CD4-positive, alpha-beta T cell treated with Interleukin-15 for 1 hour (primary cell): Measurements from ENCODE around the gene ALAS2.
"Not testable (repeated sequence)": the region's sequence is repeated elsewhere in the genome, so short reads cannot be mapped to it uniquely, and the experiment has no call there.

Experiments used
- DNase-seq: peaks from one replicate; pipeline ENCODE4 v3.0.0-alpha.2; 2020

ALAS2 gene, protein sequence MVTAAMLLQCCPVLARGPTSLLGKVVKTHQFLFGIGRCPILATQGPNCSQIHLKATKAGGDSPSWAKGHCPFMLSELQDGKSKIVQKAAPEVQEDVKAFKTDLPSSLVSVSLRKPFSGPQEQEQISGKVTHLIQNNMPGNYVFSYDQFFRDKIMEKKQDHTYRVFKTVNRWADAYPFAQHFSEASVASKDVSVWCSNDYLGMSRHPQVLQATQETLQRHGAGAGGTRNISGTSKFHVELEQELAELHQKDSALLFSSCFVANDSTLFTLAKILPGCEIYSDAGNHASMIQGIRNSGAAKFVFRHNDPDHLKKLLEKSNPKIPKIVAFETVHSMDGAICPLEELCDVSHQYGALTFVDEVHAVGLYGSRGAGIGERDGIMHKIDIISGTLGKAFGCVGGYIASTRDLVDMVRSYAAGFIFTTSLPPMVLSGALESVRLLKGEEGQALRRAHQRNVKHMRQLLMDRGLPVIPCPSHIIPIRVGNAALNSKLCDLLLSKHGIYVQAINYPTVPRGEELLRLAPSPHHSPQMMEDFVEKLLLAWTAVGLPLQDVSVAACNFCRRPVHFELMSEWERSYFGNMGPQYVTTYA

DNA sequence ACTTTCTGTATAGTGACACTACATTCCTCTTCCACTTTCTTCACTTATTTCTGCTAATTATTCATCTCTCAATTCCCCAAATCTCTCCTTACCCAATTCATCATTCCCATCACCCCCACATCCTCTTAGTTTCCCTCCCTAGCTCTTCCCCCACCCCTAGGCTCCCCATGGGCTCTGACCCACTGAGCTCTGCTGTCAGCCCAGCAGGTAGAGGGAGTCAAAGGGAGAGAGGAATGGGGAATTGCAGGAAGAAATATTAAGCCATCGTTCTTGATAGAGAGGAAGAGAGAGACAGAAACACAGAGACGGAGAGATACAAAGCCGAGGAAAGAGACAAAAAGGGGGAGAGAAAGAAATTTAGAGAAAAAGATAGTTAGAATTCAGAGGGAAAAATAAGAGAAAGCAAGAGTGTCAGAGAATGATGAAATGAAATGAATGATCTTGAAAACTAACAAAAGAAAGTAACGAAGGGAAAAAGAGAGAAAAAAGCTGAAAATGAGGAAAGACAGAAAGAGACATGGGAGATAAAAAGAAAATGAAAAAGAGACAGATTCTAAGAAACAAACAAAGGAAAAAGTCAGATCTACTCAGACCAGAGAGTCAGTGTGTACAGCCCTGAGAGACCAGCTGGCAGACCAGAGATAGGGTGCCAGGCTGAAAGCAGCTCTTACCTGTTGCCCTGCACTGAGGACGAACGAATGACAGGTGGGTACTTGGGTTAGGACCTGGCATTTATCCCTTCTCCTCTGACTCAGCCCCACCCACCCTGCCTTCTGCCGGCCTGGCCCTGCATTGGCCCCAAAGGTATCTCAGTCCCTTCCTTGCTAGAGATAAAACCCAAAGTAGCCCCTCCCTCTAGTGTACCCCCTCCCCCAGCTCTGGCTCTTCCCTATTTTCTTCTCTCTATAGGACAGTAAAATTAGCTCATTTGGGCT lies at the start of gene ALAS2:
TSS of gene ALAS2 (minus strand) at position 707 of the 935 bp plus-strand sequence. CDS start 4,977 bp downstream, outside the sequence.
- DNase-seq: no peak

DNA sequence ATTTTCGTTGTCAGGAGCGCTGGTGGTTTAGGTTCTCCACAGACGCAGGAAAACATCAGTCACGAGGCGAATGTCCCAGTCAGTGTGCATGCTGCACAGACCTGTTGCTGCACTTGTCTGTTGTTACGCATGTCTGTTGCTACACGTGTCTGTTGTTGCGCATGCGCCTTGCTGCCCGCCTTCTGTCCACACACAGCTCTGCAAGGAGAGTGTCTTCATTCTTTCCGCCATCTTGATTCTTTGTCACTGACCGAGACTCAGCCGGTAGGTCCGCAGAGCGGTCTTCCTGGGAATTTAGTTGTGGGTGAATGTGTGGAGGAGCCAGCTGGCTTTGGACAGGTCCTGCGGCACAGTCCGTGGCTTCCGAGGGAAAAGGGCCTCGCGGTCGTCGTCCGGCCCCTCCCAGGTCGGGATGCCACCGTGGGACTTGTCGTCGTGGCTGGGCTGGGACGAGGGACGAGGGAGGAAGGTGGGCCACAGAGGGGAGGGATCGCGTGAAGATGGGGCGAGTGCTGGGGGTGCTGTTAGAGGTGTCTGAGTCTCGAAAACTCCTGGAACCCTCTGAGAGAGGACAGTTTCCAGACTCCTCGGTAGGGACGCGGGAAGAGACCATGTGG lies 44.2 kb upstream of the ALAS2 start, which contains the start of gene PAGE2B:
TSS of gene PAGE2B (plus strand) at position 180 of the 617 bp plus-strand sequence. CDS start 1,012 bp downstream, outside the sequence.
- no peak for DNase-seq

DNA sequence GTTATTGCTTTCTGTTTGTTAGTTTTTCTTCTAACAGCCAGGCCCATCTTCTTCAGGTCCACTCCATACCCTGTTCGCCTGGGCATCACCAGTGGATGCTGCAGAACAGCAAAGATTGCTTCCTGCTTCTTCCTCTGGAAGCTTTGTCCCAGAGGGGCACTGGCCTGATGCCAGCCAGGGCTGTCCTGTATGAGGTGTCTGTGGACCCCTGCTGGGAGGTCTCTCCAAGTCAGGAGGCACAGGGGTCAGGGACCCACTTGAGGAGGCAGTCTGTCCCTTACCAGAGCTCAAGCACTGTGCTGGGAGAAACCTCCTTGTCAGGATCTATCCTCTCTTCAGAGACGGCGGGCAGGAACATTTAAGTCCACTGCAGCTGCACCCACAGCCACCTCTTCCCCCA lies 41.5 kb upstream of the ALAS2 start:
- DNase-seq: no peak

DNA sequence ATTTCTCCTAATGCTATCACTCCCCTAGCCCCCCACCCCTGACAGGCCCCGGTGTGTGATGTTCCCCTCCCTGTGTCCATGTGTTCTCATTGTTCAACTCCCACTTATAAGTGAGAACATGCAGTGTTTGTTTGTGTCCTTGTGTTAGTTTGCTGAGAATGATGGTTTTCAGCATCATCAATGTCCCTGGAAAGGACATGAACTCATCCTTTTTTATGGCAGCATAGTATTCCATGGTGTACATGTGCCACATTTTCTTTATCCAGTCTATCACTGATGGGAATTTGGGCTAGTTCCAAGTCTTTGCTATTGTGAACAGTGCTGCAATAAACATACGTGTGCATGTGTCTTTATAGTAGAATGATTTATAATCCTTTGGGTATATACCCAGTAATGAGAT lies 36.4 kb upstream of the ALAS2 start:
- not testable (repeated sequence) for DNase-seq

DNA sequence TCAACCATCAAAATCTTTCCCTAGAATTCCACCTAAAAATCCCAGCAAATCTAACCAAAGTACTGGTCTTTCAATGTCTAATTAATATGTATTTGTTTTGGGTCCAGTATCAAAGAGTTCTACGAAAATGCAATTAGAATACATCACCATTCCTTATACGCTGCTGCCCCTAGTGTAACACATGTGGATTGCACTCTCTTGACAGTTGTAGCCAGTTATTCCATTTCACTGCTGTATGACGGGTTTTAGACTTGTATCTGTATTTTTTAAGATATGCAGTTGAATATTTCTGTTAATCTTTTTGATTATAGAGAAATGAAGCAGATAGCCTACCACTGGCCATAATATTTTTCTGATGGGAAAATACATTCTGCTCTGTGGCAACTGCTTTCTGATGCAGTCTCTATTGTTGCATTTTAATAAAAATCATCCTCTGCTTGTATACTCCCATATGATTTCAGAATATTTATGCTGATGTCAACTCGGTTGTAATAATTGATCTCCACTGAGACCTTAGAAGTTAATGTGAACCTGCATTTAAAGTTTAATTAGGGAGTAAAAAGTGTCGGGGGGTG lies 27.0 kb upstream of the ALAS2 start:
- DNase-seq: no peak

DNA sequence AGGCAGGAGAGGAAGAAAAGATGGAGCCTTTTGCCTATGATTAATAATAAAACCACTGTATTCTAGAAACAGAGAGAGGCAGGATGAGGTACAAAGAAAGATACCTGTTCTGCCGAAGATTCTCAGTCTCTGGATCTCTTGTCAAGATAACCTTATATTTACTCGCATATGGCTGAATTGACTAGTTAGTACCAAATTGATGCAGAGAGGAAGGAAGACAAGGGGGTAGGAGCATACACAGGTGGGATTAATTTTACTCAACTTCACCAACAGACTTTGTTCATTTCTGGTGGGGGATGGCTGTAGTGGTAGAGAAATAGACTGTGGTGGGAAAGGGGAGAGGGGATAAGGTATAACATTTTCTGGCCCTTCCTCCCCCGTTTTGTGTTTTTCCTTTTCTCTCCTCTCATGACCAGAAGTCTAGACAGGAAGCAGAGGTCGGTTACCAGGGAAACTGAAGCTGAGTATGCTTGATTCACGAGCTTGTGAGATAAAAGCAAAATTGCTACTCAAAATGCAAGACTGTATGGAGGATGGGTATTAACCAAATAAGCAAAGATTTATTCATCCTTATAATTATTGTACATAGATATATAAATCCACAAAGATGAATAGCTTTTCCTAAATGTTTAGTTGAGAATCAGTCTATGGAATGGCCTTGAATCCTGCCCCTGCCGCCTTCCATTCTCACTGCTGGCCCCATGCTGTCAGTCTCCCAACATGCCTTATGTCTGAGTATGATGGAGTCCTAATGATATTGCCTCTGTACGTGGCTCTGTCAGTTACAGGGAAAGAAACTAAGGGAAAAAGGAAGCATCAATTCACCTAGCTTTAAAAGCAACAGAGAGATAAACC lies 26.3 kb upstream of the ALAS2 start:
- DNase-seq: peak; percentile 39

DNA sequence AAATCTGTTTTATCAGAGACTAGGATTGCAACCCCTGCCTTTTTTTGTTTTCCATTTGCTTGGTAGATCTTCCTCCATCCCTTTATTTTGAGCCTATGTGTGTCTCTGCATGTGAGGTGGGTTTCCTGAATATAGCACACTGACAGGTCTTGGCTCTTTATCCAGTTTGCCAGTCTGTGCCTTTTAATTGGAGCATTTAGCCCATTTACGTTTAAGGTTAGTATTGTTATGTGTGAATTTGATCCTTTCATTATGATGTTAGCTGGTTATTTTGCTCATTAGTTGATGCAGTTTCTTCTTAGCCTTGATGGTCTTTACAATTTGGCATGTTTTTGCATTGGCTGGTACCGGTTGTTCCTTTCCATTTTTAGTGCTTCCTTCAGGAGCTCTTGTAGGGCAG lies 19.8 kb upstream of the ALAS2 start:
- not testable (repeated sequence) for DNase-seq

DNA sequence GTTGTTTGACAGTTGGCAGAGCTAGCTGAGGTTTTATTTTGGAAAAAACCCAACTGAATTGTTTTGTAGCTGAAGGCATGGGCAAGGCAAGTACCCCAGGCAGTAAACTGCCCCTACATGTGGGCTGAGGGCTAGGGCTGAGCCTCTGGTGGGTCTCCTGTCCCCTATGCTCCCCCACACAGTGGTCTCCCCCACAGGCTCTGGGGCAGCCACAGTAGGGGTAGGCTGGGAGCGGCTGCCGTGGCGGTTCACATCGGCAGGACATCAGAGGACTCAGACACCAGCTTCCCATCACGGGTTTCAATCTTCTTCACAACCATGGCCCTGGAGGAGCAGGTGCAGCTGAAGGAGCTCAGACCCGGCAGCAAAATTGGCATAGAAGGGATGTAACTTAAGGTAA lies 10.7 kb upstream of the ALAS2 start:
- DNase-seq: no peak

DNA sequence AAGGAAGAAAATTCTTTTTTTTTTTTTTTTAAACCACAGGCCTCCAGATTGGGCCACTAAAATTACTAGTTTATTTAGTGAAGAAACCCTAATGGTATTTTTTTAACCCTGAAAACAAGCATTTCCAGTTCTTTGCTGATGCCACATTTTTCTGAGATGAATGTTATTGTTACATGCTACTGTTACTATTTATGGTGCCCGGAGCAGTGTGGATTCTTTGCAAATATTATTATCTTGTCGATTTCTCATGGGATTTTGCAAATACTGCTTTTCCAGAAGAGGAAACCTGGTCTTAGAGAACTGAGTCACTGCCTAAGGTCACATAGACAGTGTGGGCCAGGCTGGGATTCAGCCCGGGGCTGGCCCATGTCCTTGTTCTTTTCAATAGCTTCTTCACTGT lies 8.7 kb upstream of the ALAS2 start:
- no peak for DNase-seq

DNA sequence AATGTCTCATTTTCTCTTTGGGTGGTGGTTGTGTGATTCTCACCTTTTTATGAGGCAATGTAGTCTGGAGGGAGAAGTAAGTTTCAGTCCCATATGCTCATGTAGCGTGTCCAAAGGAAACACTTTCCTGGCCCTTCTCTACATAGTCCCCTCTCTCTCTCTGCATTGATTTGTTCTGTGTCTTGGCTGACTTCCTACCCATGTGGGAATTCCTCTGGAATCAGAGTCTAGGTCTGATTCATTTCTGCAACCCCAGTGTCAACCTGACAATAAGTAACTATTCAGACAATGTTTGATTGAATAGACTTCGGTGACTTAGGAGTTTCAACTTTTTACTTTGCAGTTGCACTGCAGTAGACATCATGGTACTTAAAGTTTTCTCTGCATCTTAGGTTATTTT lies 2.7 kb upstream of the ALAS2 start:
- no peak for DNase-seq

DNA sequence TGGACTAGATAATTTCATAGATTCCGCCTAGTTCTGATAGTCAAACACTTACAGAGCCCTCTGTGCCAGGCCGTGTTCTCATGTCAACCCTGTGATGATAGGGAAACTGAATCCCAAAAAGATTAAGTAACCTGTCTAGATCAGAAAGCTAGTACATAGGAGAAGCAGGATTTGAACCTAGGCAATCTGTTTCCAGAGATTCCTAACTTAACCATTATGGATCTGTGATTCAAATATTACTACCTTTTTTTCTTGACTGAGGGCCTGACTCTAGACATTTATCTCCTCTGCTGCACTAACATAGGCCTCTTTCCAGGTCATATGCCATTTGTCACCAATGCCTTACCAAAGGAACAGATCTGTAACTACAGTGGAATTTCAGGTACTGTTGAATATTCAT lies 1.5 kb downstream of the ALAS2 start:
- DNase-seq: no peak

DNA sequence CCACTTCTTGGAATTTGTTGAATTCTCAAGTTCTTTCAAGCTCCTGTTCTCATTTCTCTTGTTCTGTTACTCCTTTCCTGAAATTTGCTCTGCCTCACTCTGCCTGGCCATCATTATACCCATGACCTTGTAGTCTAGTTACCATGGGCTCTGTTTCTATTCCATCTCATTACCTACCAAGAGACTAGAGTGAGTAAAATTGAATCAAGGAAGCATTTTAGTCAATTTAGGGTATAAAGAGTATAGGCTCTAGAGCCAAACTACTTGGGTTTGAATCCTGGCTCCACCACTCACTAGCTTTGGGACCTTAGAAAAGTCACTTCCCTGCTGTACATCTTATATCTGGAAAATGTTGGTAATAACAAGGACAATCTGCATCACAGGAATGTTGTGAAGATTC lies 2.2 kb downstream of the ALAS2 start:
- DNase-seq: no peak

DNA sequence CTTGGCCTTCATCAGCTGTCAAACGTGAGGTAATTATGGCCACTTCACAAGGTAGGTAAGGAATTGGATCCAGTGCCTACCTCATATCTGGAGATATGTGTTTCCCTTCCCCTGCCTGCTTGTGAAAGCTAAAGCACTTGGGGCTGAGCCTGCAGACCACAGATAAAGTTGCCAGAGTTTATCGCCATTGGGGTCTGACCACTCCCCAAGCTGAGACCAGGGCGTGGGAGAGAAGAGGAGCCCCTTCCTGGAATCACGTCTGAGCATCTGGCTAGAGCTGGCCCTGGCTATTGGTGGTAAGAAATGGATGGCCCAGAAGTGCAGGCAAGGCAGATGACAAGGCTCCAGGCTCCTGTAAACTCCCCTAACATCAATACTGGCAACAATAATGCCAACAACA lies 2.7 kb downstream of the ALAS2 start:
- DNase-seq: no peak

DNA sequence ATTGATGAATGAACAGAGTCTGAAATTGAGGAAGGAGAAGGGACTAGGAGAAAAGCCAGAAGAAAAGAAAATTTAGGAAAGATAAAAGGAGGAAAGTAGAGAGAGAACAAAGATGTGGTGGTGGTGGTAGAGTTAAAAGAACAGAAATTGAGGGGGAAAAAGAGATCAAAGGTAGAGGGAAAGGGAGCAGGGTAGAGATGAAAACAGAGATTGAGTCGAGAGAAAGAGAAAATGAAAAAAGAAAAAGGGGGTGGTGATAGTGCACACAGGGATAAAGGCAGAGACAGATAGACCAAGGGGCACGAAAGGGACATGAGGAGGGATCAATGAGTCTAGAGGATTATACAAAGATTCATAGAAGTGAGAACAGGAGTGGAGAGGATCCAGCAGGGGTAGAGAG lies 3.9 kb downstream of the ALAS2 start:
- DNase-seq: no peak

DNA sequence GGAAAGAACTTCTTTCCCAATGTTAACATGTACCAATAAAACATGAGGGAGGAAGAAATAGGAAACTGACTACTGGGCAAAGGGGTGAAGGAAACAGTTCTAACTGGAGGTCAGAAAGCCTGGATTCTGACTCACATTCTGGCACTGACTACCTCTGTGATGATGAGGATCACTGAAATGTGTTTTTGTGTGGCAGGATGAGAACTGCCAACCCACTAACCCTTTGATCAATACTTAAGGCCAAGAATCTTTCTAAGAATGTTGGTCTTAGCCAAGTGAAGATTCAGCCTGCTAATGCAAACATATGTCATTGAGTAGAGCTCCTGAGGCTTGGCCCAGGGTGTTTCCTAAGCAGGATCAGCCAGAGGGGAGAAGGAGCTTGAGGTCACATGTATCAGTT lies 4.6 kb downstream of the ALAS2 start:
- DNase-seq: no peak

DNA sequence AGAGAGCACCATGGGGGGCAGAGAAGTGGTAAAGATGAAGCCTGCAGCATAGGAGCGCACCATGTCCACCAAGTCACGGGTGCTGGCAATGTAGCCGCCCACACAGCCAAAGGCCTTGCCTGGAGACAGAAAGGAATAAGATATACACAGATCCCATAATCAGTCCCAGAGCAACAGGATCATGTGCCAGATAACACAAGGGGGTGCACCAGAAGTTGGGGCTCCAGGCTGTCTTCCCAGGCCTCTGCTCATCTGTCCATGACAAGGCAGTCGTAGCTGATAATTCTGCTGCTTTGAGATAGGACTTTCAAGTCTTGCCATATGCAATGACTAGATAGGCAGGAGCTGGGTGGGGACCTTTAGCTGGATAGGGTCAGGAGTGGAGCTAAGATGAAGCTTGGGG lies 15.9 kb downstream of the ALAS2 start:
- DNase-seq: no peak

DNA sequence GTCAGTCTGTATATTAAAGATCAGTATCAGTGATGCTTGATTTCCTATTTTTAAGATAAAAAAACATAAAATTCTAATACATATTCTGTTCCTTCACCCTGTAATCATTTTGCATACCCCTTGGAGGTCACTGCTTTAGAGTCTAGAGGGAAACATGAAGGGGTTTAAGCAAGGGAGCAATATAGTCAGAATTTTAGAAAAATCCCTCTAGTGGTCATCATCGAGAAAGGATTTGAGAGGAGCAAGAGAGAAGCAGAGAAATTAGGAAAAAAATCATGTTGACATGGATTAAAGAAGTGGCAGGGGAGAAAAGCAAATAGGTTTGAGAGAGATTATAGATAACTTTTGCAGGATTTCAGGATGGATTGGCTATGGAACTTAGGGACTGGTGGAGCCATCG lies 19.5 kb downstream of the ALAS2 start:
- DNase-seq: no peak

DNA sequence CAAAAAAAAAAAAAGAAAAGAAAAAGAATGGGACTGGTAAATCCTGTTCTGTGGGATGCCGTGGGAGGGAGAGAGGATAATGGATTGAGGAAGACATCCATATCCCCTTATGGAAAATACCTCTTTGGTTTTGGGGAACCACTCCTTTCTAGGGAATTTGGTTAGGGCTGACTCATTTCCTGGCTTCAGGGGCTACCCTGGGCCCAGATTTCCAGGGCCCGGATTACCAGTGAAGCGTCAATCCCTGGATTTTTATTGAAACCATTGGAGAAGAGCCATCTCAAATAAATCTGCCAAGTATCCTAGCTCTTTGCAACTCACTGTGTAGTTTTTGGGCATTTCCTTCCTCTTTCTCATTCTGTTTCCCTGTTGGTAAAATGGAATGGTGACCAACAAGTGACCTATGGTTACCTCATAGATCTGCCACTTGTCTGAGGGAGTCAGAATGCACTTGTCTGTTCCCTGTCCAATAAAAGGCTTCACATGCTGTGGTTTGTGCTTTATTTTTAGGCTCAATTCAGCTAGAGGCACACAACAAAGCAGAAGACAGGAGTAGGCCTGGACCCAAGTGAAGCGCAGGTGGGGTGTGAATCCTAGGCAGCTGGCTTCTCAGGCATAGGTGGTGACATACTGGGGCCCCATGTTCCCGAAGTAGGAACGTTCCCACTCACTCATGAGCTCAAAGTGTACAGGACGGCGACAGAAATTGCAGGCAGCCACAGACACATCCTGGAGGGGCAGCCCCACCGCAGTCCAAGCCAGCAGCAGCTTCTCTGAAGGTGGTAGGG lies 22.0 kb downstream of the ALAS2 start:
- no peak for DNase-seq

DNA sequence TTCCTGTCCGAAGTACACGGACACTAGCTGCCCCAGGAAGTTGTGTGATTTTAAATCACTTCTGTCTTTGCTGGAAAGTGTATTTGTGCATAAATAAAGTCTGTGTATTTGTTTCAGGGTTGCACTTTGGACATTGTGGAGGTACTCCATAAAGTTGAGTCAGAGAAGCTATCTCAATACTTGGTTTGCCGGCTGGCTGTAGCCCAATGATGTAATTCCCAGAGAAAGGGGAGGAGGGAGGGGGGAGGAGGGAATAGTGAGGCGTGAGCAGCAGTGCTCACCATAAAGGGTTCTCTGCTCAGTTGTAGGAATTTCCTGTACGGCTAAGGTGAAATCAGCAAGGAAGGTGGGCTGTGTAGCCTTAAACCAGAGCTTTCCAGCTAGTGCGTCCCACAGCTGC lies 23.1 kb downstream of the ALAS2 start:
- DNase-seq: no peak

DNA sequence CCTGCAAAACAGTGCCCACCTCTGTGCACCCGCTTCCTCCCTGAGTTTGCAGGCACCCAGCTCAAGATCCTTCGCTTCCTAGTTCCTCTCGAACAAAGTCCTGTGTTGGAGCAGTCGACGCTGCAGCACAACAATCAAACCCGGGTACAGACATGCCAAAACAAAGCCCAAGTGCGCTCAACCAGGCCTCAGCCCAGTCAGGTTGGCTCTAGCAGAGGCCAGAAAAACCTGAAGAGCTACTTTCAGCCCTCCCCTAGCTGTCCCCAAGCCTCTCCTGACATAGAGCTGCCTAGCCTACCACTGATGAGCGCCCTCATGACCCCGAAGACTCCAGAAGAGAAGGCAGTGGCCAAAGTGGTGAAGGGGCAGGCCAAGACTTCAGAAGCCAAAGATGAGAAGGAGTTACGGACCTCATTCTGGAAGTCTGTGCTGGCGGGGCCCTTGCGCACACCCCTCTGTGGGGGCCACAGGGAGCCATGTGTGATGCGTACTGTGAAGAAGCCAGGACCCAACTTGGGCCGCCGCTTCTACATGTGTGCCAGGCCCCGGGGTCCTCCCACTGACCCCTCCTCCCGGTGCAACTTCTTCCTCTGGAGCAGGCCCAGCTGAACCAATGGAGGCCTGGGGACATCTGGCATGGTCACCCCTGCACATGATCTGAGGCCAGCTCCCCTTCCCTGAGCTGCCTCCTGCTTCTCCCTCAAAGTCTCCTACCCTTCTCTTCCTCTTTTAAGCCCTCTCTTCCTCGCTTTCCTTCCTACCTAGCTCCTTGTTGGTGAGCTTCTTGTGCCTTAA lies 23.8 kb downstream of the ALAS2 start:
- no peak for DNase-seq
